ENCODE results near the gene ADGRG1.

GRCh38 chr16:57592591-57593003, 35.8 kb upstream of the ADGRG1 start:
- TF ChIP-seq EZH2 (IDR thresholded peaks at IDR 0.05; ENCODE audit: low read depth) = no peak
- TF ChIP-seq CTCF (conservative IDR thresholded peaks at IDR 0.05) = no peak
